ENCODE results near the gene NOL6. TPM values are rescaled to one million over a fixed set of nuclear protein-coding genes. Genes with fewer than 3 reads are reported as not detected.

The NOL6 gene
- total and polyA plus RNA-seq, 2 experiments from 2014 or later = 25.0 to 58.4 TPM

- Histone ChIP-seq H3K79me2 (replicated peaks; ENCODE audit: insufficient read depth) (no peaks in the 10 kb centered on the region), H3F3A (replicated peaks; ENCODE audit: low read depth) (no peaks in the 10 kb centered on the region), H3K9me2 (ENCODE audit: insufficient read depth) (no peaks in the 10 kb centered on the region), H3K36me3 (ENCODE audit: insufficient read depth) (no peaks in the 10 kb centered on the region), H2AFZ (no peak overlapping the region), H3K4me2 (no peak overlapping the region), H3K4me3 (no peak overlapping the region), H3K27ac (ENCODE audit: low read depth) (no peak overlapping the region), H3K4me1 (ENCODE audit: insufficient read depth) (peaks cover 3% of the 10 kb centered on the region; the same call in 1 of the 2 replicates), H4K20me1 (replicated peaks; ENCODE audit: insufficient read depth) (no peaks in the 10 kb centered on the region), H3K27me3 (ENCODE audit: insufficient read depth) (no peaks in the 10 kb centered on the region)
- H3K9me3 Mint-ChIP-seq = no peaks in the 10 kb centered on the region
- DNase-seq (ENCODE audit: low spot score) (no peak), ATAC-seq (no peak)
- H3K27ac Mint-ChIP-seq = no peak overlapping the region
- H3K27me3 Mint-ChIP-seq (ENCODE audit: insufficient read depth, low read depth, poor library complexity) = peaks cover 16% of the 10 kb centered on the region
- peaks cover 21% of the 10 kb centered on the region for H3K4me1 Mint-ChIP-seq
- TF ChIP-seq ZNF462 (CRISPR knock-in tag; IDR thresholded peaks at IDR 0.05) = no peak
- no peak for TF ChIP-seq CTCF (conservative IDR thresholded peaks at IDR 0.05; ENCODE audit: low read depth in 2 of 2)
- no peak for TF ChIP-seq POLR2AphosphoS5 (IDR thresholded peaks at IDR 0.05; ENCODE audit: low read depth)
- TF ChIP-seq REST (IDR thresholded peaks at IDR 0.05; ENCODE audit: unreplicated experiment) = no peak
- no peaks in the 10 kb centered on the region for H3K36me3 Mint-ChIP-seq (ENCODE audit: low read depth)
- no peak overlapping the region for H3K4me3 Mint-ChIP-seq
Measured at GRCh38 chr9:33440204-33440603, 33.5 kb downstream of the NOL6 start.

All from GM23338 (cell line).